NCI-H1105 treated with DMSO at 0.1 percent for 48 hours (cell line): ENCODE results near the gene UBE2E3.

Experiments
- DNase-seq: peaks from one replicate; lab custom pipeline; 2025; lab: John Stamatoyannopoulos, UW

Gene UBE2E3

DNA sequence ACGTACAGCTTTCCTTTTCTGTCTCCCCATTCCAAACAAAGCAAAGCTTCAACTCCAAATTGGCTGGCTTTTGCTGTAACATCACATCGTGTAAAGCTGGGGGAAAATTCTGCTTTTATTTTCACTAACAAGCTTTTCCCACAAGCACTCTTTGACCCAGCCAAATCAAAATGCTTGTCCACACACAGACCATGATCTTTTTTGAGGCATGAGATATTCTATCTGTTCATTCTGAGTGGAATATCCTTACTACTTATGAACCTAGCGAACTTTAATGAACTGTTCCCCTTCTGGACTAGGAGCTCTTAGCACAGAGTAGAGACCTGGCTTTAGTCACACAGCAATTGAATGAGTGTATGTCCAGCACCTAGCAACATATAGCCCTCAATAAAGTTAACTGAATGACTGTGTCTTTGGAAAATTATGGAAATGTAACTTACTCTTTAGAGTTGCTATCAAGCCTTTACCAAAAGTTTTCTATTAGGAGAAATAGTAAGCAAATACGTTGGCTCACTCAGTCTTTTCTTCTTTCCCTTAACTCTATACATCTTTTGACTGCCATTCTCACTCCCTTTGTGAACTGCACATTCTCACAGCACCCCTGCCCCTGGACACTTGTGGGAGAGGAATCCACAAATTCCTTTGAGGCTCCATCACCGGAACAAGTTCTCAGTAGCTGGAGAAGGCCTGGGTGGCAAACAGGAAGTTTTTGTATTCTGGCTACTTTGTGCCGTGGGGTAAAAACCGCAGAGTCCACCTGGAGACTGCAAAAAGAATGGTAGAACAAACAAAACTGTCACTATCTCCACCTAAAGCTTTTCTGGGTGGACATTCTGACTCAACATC is 1.3 kb upstream of the UBE2E3 start:
- no peak for DNase-seq

- no peak for DNase-seq
Measured at GRCh38 chr2:180979749-180980105, 678 bp upstream of the UBE2E3 start.

DNA sequence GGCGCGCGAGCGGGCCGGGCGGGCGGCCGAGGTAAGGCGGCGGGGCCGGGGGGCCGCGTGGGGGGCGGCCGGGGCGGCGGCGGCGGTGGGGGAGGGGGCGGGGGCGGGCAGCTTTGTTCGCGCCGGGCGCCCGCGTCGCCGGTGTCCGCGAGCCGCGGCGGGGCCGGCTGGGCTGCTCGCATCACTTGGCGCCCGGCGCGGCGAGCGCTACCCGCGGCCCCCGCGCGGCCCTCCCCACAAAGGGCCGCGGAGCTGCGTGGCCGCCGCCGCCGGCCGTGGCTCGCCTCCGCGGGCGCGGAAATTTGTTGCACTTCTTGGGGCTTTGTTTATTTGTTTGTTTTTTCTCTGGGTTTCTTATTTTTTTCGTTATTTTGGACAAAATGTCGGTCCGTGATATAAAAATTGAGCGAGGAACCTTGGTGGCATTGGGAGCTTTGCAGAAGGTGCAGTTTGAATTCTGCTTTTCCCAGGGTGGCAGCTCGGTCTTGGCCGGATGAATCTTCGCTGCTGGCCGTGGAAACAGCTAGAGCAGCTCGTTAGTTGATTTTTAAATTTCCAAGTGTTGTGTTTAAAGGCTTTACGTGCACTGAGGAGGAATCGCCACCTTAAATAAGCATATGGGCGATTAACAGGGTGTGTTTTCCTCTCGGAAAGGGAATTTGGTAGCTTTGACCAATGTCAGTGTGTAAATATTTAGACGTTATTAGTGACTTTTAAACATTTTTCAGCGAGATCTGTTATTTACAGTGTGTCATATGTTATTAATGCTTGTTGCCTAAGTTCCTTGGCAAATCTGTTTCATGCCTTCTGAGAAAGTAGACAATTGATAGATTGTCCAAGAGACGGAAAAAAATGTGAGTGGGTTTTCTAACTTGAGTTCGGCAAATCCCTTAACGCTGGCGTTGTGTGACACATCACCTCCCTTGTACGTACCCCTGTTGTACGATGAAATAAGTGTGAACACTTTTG is 822 bp downstream of the UBE2E3 start:
- peak; percentile 39 for DNase-seq

DNA sequence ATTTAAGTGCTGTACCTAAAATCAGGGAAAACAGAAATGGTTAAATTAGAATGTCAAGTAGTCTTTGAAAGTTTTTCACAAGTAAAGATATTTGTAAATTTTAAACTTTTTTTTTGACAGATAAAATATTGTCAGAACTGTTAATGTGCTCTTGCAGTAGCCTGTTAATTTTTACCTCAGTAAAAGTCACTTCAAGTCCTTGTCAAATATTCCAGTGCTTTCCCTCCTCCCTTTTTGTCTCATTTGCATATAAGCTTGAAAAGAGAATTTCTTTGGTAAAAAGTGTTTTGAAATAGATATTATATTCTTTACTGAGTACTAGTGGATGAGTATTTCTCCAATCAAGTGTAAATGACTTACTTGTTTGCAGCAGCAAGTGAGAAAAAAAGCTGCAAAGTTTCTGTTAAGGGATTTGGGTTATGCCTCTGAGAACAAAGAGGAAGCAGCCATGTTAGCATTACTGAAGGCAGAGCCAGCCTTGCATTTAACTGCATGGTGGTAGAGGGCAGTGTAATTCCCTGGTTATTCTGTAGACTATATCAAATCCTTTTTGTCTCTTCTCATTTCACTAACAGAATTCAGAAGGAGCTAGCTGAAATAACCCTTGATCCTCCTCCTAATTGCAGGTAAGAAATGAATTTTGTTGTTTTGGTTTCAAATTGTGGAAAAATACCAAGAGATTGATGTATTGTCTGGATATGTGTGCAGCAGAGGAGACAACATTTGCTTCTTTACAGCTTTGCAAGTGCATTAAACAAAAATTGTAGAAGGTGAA is 3.2 kb downstream of the UBE2E3 start:
- DNase-seq, result peak; percentile 58

- no peak for DNase-seq
Measured at GRCh38 chr2:180985771-180986395, 5.5 kb downstream of the UBE2E3 start.

GRCh38 chr2:180987146-180987545 is 6.7 kb downstream of the UBE2E3 start:
- no peak for DNase-seq

GRCh38 chr2:180990337-180990736 is 9.9 kb downstream of the UBE2E3 start:
- DNase-seq, result no peak

DNA sequence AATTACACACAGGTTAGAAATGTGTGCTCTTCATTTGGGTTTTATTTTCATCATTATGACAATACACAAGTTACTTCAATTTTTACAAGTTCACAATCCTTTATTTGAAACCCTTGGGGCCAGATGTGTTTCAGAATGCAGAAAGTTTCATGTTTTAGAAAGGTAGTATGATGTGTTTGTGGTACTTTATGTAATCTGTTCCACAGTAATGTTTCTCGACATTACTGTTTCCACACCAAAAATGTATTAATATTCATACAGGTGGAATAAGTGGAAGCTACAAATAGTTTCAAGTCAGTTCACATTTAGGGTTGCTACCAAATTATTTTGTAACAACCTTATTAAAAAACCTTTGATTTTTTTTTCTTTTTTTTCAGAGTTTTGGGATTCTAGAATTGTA is 10.4 kb downstream of the UBE2E3 start:
- no peak for DNase-seq

DNA sequence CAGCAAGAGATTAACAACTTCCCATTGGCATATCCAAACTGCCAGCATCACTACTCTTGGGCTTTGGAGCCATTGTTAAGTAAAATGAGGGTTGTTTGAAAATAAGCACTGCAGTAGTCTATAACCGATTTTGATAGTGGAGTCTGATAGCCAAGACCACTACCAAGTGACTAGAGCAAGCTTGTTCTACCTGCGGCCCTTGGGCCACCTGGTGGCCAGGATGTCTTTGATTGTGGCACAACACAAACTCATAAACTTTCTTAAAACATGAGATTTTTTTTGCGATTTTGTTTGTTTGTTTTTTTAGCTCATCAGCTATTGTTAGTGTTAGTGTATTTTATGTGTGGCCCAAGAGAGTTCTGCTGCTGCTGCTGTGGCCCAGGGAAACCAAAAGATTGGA is 11.0 kb downstream of the UBE2E3 start:
- no peak for DNase-seq

GRCh38 chr2:180991820-180992219 is 11.4 kb downstream of the UBE2E3 start:
- DNase-seq, result no peak

- DNase-seq, result no peak
Measured at GRCh38 chr2:180992994-180993393, 12.6 kb downstream of the UBE2E3 start.

DNA sequence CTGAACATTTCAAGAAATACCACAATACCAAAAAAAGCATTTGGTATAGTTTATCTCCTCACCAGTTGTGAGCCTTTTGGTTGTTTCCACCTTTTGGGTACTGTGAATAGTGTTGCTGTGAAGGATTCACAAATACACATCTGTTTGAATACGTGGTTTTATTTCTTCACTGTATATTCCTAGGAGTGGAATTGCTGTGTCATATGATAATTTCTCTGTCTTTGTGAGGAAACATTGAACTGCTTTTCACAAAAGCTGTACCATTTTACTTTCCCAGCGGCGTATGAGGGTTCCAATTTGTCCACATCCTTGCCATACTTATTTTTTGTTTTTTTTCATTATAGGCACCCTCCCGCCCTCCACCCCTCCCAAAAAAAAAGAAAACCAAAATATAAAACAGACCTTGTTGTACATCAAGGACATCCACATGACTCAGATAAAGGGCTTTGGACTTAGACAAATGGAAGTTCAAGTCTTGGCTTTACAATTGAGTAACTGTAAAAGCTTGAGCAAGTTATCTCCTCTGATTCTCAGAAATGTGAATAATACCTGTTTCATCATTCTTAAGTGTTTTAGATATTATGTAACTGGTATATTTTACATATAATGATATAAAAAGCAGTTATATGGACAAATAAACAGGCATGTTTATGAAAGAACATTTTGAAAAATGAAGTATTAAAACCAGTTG is 19.0 kb downstream of the UBE2E3 start:
- no peak for DNase-seq

DNA sequence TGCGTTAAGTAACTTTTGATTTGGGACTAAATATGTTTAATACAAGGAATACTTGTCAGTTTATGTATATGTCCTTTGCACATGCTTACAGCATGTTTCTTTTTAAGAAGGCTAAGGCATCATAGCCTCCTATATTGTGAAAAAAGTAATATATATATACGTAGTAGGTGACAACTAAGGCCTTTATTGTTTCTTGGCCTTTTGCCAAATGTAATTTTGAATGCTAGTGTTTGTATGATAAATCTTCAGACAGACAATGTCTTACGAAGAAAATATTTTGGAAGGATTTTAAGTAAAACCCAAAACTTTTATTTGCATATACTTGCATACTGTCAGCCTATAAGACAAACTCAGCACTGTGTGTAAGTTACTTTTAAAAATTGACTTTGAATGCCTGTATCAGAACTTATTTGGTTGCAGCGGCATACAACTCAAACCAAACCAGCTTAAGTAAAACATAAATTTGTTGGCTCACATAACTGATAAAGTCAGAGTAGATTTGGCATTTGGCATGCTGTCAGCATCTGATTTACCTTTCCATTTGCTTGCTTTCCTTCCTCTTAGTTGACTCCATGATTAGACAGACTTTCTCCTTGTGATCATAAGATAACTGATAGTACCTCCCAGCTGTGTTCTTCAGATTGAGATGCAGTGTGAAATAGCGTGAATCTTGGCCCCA is 24.4 kb downstream of the UBE2E3 start:
- no peak for DNase-seq

- DNase-seq, result no peak
Measured at GRCh38 chr2:181005326-181005655, 24.9 kb downstream of the UBE2E3 start.

DNA sequence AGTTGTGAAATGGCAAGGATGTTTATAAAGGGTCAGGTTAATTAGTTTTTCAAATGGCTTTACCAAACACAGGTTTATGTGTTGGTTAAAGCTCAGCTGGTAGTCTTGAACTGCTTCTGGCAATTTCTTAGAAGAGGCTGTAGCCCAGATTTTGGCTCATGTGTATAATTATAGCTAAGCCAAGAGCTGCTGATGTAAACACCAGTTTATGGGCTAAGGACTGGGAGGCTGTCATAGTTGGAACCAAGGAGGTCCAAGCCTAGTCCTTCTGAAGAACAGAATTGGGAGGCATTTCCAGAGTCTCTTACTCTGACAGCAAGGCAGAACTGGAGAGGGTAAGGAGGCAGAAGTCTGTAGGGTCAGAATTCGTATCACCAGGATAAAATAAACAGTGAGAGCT is 25.4 kb downstream of the UBE2E3 start:
- no peak for DNase-seq

DNA sequence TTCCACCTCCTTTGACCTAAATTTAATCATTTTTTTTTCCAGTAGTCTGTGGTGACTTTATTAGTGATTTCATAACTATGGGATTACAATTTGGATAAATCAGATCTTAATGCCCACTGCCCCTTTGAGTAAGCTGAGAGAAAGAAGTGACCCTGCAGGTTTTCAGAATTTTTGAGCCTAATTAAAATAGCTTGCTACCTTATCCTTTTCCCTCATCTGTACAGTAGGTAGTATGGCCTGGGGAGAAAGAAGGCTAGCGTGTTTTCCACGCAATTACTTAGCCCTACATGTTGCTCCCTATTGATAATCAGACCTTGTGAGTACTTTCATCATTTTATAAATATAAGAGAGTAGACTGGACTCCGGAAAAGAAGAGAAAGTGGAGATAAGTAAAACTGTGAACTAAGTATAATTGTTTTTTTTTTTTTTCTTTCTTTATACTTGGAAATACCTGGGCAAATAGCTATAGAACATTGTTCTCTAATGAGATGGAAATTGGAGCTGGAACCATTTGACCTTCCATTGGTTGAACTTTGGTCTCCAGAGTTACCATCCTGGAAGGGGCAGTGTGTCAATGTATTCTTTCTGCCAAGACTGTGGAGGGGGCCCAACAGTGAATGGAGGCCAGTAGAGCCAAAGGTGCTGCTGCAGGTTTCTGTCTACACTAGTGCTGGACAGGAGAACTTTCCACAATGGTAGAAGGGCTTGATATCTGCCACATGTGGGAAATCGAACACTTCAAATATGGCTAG is 26.9 kb downstream of the UBE2E3 start:
- no peak for DNase-seq

DNA sequence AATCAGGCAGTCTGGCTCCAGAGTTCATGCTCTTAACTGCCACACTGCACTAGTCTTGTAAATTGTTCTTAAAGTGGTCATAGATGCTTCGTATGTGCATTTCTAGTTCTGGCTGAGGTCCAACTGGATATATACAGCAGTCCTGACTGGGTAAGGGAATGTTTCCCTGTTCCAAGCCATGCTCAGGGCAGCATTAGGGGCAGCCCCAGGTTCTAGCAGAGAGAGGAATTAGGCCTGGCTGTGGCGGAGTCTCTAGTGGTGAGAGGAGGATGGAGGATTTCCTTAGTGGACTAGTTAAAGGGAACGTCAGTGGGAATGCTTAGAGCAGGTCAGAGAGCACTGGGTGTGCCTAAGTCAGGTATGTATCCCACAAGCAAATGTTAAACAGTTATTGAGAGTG is 28.0 kb downstream of the UBE2E3 start:
- no peak for DNase-seq

DNA sequence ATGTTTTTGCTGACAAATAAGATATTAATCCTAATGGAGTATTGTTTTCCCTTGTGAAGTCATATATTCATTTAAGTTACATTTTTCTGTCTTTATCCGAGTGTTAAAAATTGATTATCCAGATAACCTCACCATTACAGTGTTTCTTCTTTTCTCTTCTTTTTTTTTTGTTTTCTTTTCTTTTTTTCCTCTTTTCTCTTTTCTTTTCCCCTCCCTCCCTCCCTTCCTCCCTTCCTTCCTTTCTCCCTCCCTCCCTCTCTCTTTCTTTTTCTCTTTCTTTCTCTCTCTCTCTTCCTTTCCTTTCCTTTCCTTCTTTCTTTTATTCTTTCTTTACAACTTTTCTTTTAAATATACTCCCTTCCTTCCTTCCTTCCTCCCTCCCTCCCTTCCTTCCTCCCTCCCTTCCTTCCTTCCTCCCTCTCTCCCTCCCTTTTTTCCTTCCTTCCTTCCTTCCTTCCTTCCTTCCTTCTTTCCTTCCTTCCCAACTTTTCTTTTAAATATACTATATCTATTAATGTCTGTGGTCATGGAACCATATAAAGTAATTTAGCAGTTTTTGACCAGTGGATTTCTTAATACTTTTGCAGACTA is 40.9 kb downstream of the UBE2E3 start:
- no peak for DNase-seq

DNA sequence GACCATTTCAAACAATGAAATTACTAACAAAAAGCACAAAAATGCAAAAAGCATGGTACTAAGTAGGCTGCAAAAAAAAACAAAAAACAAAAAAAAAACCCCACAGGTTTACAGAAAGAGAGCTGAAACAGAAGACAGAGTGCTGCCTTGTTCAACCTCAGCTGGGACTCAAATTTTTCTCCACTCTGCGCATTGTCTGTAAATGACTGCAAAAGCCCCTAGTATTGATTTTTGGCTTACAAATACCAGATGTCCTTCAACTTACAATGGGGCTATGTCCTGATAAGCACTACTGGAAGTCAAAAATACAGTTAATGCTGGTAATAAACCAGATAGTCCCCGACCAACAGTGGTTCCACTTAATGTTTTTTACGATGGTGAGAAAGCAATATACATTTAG is 42.2 kb downstream of the UBE2E3 start:
- DNase-seq, result no peak

- peak; percentile 81 for DNase-seq
Measured at GRCh38 chr2:181025004-181025403, 44.6 kb downstream of the UBE2E3 start.
